ENCODE data around the gene CD163. TPM values are rescaled to one million over a fixed set of nuclear protein-coding genes. Genes with fewer than 3 reads are reported as not detected.
"Not testable (repeated sequence)": the region's sequence is repeated elsewhere in the genome, so short reads cannot be mapped to it uniquely, and the experiment has no call there.

Gene CD163
- 100 to 1,000 TPM in 1 of 4 donors, 1 to 10 TPM in 3; 6.3 to 147 (median 7.5) TPM for polyA plus RNA-seq
- long read RNA-seq, donor 1, full-length matches to known transcripts: 1 of 1 reads
- long read RNA-seq, donor 1, partial matches to known transcripts: 0 of 1 reads
- long read RNA-seq, donor 1, other reads (novel, unspliced or antisense): 0 of 1 reads
- long read RNA-seq, donor 2: 0 reads
- long read RNA-seq, donor 3, partial matches to known transcripts: 0 of 1 reads
- long read RNA-seq, donor 3, other reads (novel, unspliced or antisense): 0 of 1 reads
- long read RNA-seq, donor 4: 0 reads
- long read RNA-seq, donor 5: 0 reads
- long read RNA-seq, donor 6: 0 reads
- long read RNA-seq, donor 7: 0 reads
- long read RNA-seq, donor 8: 0 reads
- long read RNA-seq, donor 9: 0 reads
- long read RNA-seq, donor 10, partial matches to known transcripts: 0 of 1 reads
- long read RNA-seq, donor 10, other reads (novel, unspliced or antisense): 0 of 1 reads

DNA sequence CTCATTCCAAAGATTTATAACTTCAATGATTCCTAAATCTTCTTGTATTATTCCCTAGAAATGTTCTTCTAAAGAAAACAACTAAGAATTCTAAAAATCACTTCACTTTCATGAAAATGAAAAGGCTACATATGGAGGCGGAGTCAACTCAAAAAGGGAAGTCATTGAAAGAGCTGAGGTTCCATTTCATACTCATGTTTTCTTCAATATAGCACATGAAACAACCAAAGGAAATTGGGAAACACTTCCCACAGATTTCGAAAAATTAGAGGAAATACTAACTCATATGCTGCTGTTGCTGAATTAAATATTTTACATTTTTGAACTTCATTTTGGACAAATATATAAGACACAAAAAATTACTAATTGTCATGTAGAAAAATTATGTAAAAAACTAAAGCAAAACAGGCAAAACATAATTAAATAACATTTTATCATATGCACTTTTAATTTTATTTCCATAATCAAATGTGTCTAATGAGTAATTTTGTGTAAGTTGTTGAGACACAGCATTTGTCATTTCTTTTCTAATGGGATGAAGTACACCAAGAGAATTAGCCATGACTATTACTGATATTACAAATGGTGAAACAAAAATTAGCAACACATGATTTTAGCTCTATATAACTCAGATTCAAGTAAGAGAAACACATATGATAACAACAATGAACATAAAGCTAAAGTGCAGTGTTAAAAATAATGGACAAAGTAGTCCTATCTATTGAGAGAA is at the start of gene CD163:
Gene CD163 (minus strand): TSS at position 92 of the 730 bp plus-strand sequence. CDS start 87 bp downstream, at position 5.
- no peak for DNase-seq
- Histone ChIP-seq H3K9me3 (ENCODE audit: control insufficient read depth in 2 of 2, insufficient read depth in 1 of 2, low read depth in 1 of 2, low read length in 1 of 2) (no peaks in the 10 kb centered on the region), H3K27me3 (ENCODE audit: control insufficient read depth in 3 of 3, insufficient read depth in 3 of 3, low read length in 3 of 3) (no peaks in the 10 kb centered on the region), H3K27ac (ENCODE audit: low read depth in 1 of 3, low read length in 2 of 3) (peak within 1 kb of the TSS in 1 of 3 donors; percentile 62), H3K4me3 (ENCODE audit: low read depth in 1 of 3, low read length in 3 of 3) (no peak within 1 kb of the TSS), H3K4me1 (ENCODE audit: control insufficient read depth in 3 of 3, insufficient read depth in 2 of 3, low read depth in 1 of 3, low read length in 2 of 3) (no peaks in the 10 kb centered on the region), H3K36me3 (ENCODE audit: control insufficient read depth in 3 of 3, insufficient read depth in 2 of 3, low read depth in 1 of 3, low read length in 3 of 3) (no peaks in the 10 kb centered on the region)
- WGBS, 3 donors: 56 to 69% (median 66%) methylated on average over 2 of the region's 2 CpGs
- FAIRE-seq: no peak

DNA sequence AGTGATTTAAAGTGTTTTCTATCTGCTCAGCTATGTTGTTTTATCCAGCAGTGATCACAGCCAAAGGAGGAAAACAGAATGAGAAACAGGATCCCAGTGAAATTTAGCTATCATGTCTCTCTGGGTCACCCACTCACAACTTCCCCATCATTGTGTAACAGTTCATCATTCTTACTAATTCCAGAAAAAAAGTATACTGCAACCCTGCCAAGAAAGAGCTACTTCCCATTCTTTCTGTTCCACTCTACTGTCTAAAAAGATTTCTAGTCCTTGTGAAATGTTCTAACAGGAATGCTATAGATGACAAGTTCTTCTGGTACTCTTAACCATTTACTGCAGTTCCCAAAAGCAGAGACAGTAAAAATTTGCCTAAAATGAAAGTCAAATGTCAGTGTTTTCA is 39.2 kb upstream of the CD163 start:
- Histone ChIP-seq H3K36me3 (ENCODE audit: control insufficient read depth in 3 of 3, insufficient read depth in 2 of 3, low read depth in 1 of 3, low read length in 3 of 3) (no peaks in the 10 kb centered on the region), H3K4me1 (ENCODE audit: control insufficient read depth in 3 of 3, insufficient read depth in 2 of 3, low read depth in 1 of 3, low read length in 2 of 3) (peaks cover 0 to 2% (median 0%) of the 10 kb centered on the region in 3 donors), H3K9me3 (ENCODE audit: control insufficient read depth in 2 of 2, insufficient read depth in 1 of 2, low read depth in 1 of 2, low read length in 1 of 2) (no peaks in the 10 kb centered on the region), H3K27ac (ENCODE audit: low read depth in 1 of 3, low read length in 2 of 3) (no peak overlapping the region), H3K27me3 (ENCODE audit: control insufficient read depth in 3 of 3, insufficient read depth in 3 of 3, low read length in 3 of 3) (peaks cover 0 to 1% (median 0%) of the 10 kb centered on the region in 3 donors), H3K4me3 (ENCODE audit: low read depth in 1 of 3, low read length in 3 of 3) (no peak overlapping the region)
- DNase-seq (peak in 1 of 2 donors; percentile 1), FAIRE-seq (no peak)

DNA sequence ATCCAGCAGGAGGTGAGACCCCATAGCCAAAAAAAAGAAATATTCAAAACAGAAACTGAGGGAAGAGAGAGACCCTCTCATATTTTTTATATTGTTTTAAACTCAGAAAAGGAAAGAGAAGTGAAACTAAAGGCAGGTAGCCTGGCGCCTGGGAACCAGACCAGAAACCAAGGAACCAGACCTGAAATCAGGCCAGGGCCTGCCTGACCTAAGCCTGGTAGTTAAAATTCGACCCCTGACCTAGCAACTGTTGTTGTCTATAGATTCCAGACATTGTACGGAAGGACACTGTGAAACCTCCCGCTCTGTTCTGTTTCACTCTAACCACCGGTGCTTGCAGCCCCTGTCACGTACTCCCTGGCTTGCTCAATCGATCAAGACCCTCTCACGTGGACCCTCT is 38.5 kb upstream of the CD163 start:
- peaks cover 0 to 2% (median 0%) of the 10 kb centered on the region in 3 donors for H3K4me1 ChIP-seq (ENCODE audit: control insufficient read depth in 3 of 3, insufficient read depth in 2 of 3, low read depth in 1 of 3, low read length in 2 of 3)
- no peak overlapping the region for H3K4me3 ChIP-seq (ENCODE audit: low read depth in 1 of 3, low read length in 3 of 3)
- no peak for FAIRE-seq
- no peaks in the 10 kb centered on the region for H3K9me3 ChIP-seq (ENCODE audit: control insufficient read depth in 2 of 2, insufficient read depth in 1 of 2, low read depth in 1 of 2, low read length in 1 of 2)
- DNase-seq: no peak
- 45 to 69% (median 58%) methylated on average over 8 of the region's 8 CpGs for WGBS, 3 donors
- peaks cover 0 to 1% (median 0%) of the 10 kb centered on the region in 3 donors for H3K27me3 ChIP-seq (ENCODE audit: control insufficient read depth in 3 of 3, insufficient read depth in 3 of 3, low read length in 3 of 3)
- no peaks in the 10 kb centered on the region for H3K36me3 ChIP-seq (ENCODE audit: control insufficient read depth in 3 of 3, insufficient read depth in 2 of 3, low read depth in 1 of 3, low read length in 3 of 3)
- H3K27ac ChIP-seq (ENCODE audit: low read depth in 1 of 3, low read length in 2 of 3): peak overlapping the region in 1 of 3 donors; percentile 29

DNA sequence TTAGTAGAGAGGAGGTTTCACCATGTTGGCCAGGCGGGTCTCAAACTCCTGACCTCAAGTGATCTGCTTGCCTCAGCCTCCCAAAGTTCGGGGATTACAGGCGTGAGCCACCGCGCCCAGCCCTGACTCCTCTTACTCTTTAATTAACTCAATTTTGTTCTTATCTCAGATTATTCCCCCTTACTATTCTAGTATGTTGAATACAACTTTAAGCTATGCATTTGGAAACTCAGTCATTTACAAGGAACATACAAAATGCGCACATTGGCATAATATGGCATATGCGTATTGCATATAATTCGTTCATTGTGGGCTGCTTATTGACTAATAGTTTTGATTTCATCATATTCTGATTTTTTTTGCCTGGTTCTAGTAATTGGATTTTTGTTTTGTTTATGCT is 10.8 kb upstream of the CD163 start:
- H3K36me3 ChIP-seq (ENCODE audit: control insufficient read depth in 3 of 3, insufficient read depth in 2 of 3, low read depth in 1 of 3, low read length in 3 of 3): no peaks in the 10 kb centered on the region
- H3K27ac ChIP-seq (ENCODE audit: low read depth in 1 of 3, low read length in 2 of 3): no peak overlapping the region
- no peak for FAIRE-seq
- H3K27me3 ChIP-seq (ENCODE audit: control insufficient read depth in 3 of 3, insufficient read depth in 3 of 3, low read length in 3 of 3): no peaks in the 10 kb centered on the region
- 92 to 93% (median 93%) methylated on average over 8 of the region's 8 CpGs for WGBS, 3 donors
- DNase-seq: no peak
- H3K4me1 ChIP-seq (ENCODE audit: control insufficient read depth in 3 of 3, insufficient read depth in 2 of 3, low read depth in 1 of 3, low read length in 2 of 3): no peaks in the 10 kb centered on the region
- H3K4me3 ChIP-seq (ENCODE audit: low read depth in 1 of 3, low read length in 3 of 3): no peak overlapping the region
- H3K9me3 ChIP-seq (ENCODE audit: control insufficient read depth in 2 of 2, insufficient read depth in 1 of 2, low read depth in 1 of 2, low read length in 1 of 2): no peaks in the 10 kb centered on the region

DNA sequence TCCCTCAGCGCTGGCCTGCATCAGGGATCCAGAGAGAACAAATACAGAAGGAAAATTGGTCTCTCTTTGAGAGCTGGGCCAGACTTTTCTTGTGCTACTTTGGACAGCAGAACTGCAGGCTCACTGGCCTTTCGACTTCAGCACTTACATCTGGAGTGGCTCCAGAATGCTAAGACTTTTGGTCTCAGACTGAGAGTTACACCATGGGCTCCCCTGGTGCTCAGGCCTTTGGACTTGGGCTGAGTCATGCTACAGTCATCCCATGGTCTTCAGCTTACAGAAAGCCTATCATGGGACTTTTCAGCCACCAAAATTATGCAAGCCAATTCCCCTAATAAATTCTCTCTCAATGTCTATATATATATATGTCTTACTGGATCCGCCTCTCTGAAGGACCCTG is 9.0 kb upstream of the CD163 start:
- Histone ChIP-seq H3K4me3 (ENCODE audit: low read depth in 1 of 3, low read length in 3 of 3) (no peak overlapping the region), H3K4me1 (ENCODE audit: control insufficient read depth in 3 of 3, insufficient read depth in 2 of 3, low read depth in 1 of 3, low read length in 2 of 3) (no peaks in the 10 kb centered on the region), H3K9me3 (ENCODE audit: control insufficient read depth in 2 of 2, insufficient read depth in 1 of 2, low read depth in 1 of 2, low read length in 1 of 2) (no peaks in the 10 kb centered on the region), H3K27me3 (ENCODE audit: control insufficient read depth in 3 of 3, insufficient read depth in 3 of 3, low read length in 3 of 3) (no peaks in the 10 kb centered on the region), H3K27ac (ENCODE audit: low read depth in 1 of 3, low read length in 2 of 3) (no peak overlapping the region), H3K36me3 (ENCODE audit: control insufficient read depth in 3 of 3, insufficient read depth in 2 of 3, low read depth in 1 of 3, low read length in 3 of 3) (no peaks in the 10 kb centered on the region)
- DNase-seq (peak; percentile 3 to 8), FAIRE-seq (no peak)
- WGBS, 3 donors: 75 to 85% (median 77%) methylated on average over 3 of the region's 3 CpGs

DNA sequence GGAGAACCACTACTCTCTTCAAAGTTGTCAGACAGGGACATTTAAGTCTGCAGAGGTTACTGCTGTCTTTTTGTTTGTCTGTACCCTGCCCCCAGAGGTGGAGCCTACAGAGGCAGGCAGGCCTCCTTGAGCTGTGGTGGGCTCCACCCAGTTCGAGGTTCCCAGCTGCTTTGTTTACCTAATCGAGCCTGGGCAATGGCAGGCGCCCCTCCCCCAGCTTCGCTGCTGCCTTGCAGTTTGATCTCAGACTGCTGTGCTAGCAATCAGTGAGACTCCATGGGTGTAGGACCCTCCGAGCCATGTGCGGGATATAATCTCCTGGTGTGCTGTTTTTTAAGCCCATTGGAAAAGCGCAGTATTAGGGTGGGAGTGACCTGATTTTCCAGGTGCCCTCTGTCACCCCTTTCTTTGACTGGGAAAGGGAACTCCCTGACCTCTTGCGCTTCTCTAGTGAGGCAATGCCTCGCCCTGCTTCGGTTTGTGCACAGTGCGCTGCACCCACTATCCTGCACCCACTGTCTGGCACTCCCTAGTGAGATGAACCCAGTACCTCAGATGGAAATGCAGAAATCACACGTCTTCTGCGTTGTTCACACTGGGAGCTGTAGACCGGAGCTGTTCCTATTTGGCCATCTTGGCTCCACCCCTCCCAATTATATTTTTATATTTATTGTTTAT is 6.4 kb upstream of the CD163 start:
- not testable (repeated sequence) for H3K27me3 ChIP-seq (ENCODE audit: control insufficient read depth in 3 of 3, insufficient read depth in 3 of 3, low read length in 3 of 3)

DNA sequence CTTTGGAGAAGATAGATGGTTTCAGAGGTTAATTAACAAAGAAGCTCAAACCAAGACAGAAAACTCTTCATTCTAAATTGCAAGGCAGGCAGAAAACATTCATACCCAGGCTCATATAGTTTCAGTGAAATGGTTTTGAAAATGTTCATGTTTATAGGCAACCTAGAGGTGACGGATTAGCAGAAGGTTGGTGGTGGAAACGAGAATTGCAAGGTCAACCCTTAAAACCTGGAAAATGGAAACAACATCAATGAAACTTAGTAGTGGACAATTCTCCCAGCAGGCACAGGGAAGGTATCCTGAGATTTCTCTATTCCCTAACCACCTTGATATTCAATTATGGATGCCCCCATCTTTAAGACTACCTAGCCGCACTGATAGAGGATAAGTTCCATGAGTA is 965 bp downstream of the CD163 start:
- peak overlapping the region in 1 of 3 donors; percentile 74 for H3K27ac ChIP-seq (ENCODE audit: low read depth in 1 of 3, low read length in 2 of 3)
- FAIRE-seq (no peak), DNase-seq (no peak)
- no peaks in the 10 kb centered on the region for H3K4me1 ChIP-seq (ENCODE audit: control insufficient read depth in 3 of 3, insufficient read depth in 2 of 3, low read depth in 1 of 3, low read length in 2 of 3)
- no peak overlapping the region for H3K4me3 ChIP-seq (ENCODE audit: low read depth in 1 of 3, low read length in 3 of 3)
- H3K36me3 ChIP-seq (ENCODE audit: control insufficient read depth in 3 of 3, insufficient read depth in 2 of 3, low read depth in 1 of 3, low read length in 3 of 3): no peaks in the 10 kb centered on the region
- no peaks in the 10 kb centered on the region for H3K27me3 ChIP-seq (ENCODE audit: control insufficient read depth in 3 of 3, insufficient read depth in 3 of 3, low read length in 3 of 3)
- WGBS, 3 donors: 79 to 86% (median 85%) methylated on average over 3 of the region's 3 CpGs
- H3K9me3 ChIP-seq (ENCODE audit: control insufficient read depth in 2 of 2, insufficient read depth in 1 of 2, low read depth in 1 of 2, low read length in 1 of 2): no peaks in the 10 kb centered on the region

More for the DNA sequence above, 6.4 kb upstream of the CD163 start:
- not testable (repeated sequence) for H3K4me1 ChIP-seq (ENCODE audit: control insufficient read depth in 3 of 3, insufficient read depth in 2 of 3, low read depth in 1 of 3, low read length in 2 of 3); H3K27ac ChIP-seq (ENCODE audit: low read depth in 1 of 3, low read length in 2 of 3); H3K9me3 ChIP-seq (ENCODE audit: control insufficient read depth in 2 of 2, insufficient read depth in 1 of 2, low read depth in 1 of 2, low read length in 1 of 2); FAIRE-seq; DNase-seq; H3K4me3 ChIP-seq (ENCODE audit: low read depth in 1 of 3, low read length in 3 of 3); H3K36me3 ChIP-seq (ENCODE audit: control insufficient read depth in 3 of 3, insufficient read depth in 2 of 3, low read depth in 1 of 3, low read length in 3 of 3)
- WGBS, 3 donors: 80 to 87% (median 86%) methylated on average over 14 of the region's 14 CpGs

DNA sequence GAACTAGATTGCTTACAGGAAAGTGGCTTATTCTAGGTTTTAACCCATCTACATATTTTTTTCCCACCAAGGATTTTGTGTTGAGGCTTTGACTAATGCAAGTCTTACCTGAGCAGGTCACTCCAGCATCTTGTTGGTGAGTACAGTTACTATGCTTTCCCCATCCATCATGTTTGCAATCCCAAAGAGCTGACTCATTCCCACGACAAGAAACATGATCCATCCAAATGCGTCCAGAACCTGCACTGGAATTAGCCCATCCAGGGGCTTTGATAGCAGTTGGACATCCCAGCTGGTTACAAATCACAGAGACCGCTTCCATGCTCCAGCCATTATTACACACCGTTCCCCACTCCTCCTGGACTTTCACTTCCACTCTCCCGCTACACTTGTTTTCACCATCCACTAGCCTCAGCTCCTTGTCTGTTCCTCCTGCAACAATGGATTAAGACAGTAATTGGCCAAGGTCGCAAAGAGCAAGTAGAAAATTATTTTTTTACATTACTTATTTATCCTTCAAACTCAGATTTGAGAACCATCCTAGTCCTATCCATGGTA is 2.5 kb downstream of the CD163 start:
- Histone ChIP-seq H3K36me3 (ENCODE audit: control insufficient read depth in 3 of 3, insufficient read depth in 2 of 3, low read depth in 1 of 3, low read length in 3 of 3) (no peaks in the 10 kb centered on the region), H3K9me3 (ENCODE audit: control insufficient read depth in 2 of 2, insufficient read depth in 1 of 2, low read depth in 1 of 2, low read length in 1 of 2) (no peaks in the 10 kb centered on the region), H3K27me3 (ENCODE audit: control insufficient read depth in 3 of 3, insufficient read depth in 3 of 3, low read length in 3 of 3) (no peaks in the 10 kb centered on the region), H3K4me1 (ENCODE audit: control insufficient read depth in 3 of 3, insufficient read depth in 2 of 3, low read depth in 1 of 3, low read length in 2 of 3) (no peaks in the 10 kb centered on the region), H3K4me3 (ENCODE audit: low read depth in 1 of 3, low read length in 3 of 3) (no peak overlapping the region), H3K27ac (ENCODE audit: low read depth in 1 of 3, low read length in 2 of 3) (peak overlapping the region in 1 of 3 donors; percentile 48)
- DNase-seq (no peak), FAIRE-seq (no peak)
- 77 to 83% (median 78%) methylated on average over 6 of the region's 6 CpGs for WGBS, 3 donors
